Activated CD8-positive, alpha-beta T cell treated with anti-CD3 and anti-CD28 coated beads, Interleukin-2, amount 10 ng/mL, durations not matched to agents 7 days and 5 days (primary cell): ENCODE measurements around the gene TSPAN4. TPM values are rescaled to one million over a fixed set of nuclear protein-coding genes. Genes with fewer than 3 reads are reported as not detected.
A peak's percentile ranks its signal among the peaks of the same experiment; 100 is the strongest.

Experiments
- ATAC-seq: fragments of 150-1000 bp; cut with Tn5 transposase; one replicate; pipeline ENCODE4 v1.10.0; 2021; ENCODE audit warnings: moderate library complexity
- CTCF ChIA-PET: fragments of 350-600 bp; sonication (Branson Sonifier 250); formaldehyde crosslinking; loops from one replicate; lab custom pipeline; 2021; ENCODE audit warnings: antibody characterized with exemption; lab: Charles Lee
- POLR2A ChIA-PET: fragments of 350-600 bp; sonication (Branson Sonifier 250); formaldehyde crosslinking; loops from one replicate; lab custom pipeline; 2021; ENCODE audit warnings: antibody characterized with exemption; lab: Charles Lee
- DNase-seq: peaks from one replicate; pipeline ENCODE4 v3.0.0-alpha.2; 2020
- H3K27ac Mint-ChIP-seq: one replicate; pipeline ENCODE4 v1.8.0; 2021; ENCODE audit warnings: mild to moderate bottlenecking, mixed read lengths
- H3K27me3 Mint-ChIP-seq: one replicate; pipeline ENCODE4 v1.8.0; 2021; ENCODE audit warnings: low read depth, mixed read lengths
- H3K36me3 Mint-ChIP-seq: one replicate; pipeline ENCODE4 v1.8.0; 2021; ENCODE audit warnings: low read depth, mixed read lengths
- H3K4me1 Mint-ChIP-seq: one replicate; pipeline ENCODE4 v1.8.0; 2021; ENCODE audit warnings: low read depth, mixed read lengths
- H3K4me3 Mint-ChIP-seq: one replicate; pipeline ENCODE4 v1.8.0; 2021; ENCODE audit warnings: mild to moderate bottlenecking, mixed read lengths
- H3K9me3 Mint-ChIP-seq: one replicate; pipeline ENCODE4 v1.8.0; 2022; ENCODE audit warnings: mixed read lengths; ENCODE audit not compliant: insufficient read depth
- total RNA-seq, 2 experiments: library from RNA; stranded (reverse); gene quantifications; one replicate each; pipeline ENCODE4 v1.2.3, GENCODE V29; 2021

TSPAN4 gene
- total RNA-seq, 2 experiments from 2014 or later = 20.0 to 21.7 TPM

GRCh38 chr11:798093-798713 lies 44.4 kb upstream of the TSPAN4 start, which contains the start of gene SLC25A22:
SLC25A22 (minus strand) TSS chr11:798281; CDS start chr11:795006, 3,275 bp downstream.
- H3K4me1 Mint-ChIP-seq = peaks cover 26% of the 10 kb centered on the region
- POLR2A ChIA-PET = interaction anchor here (1.6 kb wide), 1 partner anchor 11 kb away, joined by 6 read pairs; the partner anchor contains the start of gene RPLP2
- ATAC-seq = peak; percentile 57
- DNase-seq = peak; percentile 87
- H3K27me3 Mint-ChIP-seq = no peaks in the 10 kb centered on the region
- peak within 1 kb of the TSS; percentile 94 for H3K4me3 Mint-ChIP-seq
- H3K27ac Mint-ChIP-seq = peak within 1 kb of the TSS; percentile 93
- peaks cover 21% of the 10 kb centered on the region for H3K36me3 Mint-ChIP-seq
- CTCF ChIA-PET = interaction anchor here (1.0 to 1.4 kb wide), 2 partner anchors 14 to 210 kb away, joined by 4 read pairs; no protein-coding TSS in a partner anchor
- H3K9me3 Mint-ChIP-seq = no peaks in the 10 kb centered on the region

GRCh38 chr11:799641-800316 lies 42.9 kb upstream of the TSPAN4 start:
- Mint-ChIP-seq H3K4me1 (peaks cover 27% of the 10 kb centered on the region), H3K36me3 (peaks cover 16% of the 10 kb centered on the region), H3K27me3 (no peaks in the 10 kb centered on the region), H3K27ac (no peak overlapping the region), H3K9me3 (no peaks in the 10 kb centered on the region), H3K4me3 (no peak overlapping the region)
- ChIA-PET POLR2A (interaction anchor here (0.9 kb wide), 1 partner anchor 9 kb away, joined by 7 read pairs; the partner anchor contains the start of gene RPLP2), CTCF (no interaction called here)
- DNase-seq = no peak
- no peak for ATAC-seq

GRCh38 chr11:800473-800872 lies 42.2 kb upstream of the TSPAN4 start:
- Mint-ChIP-seq H3K27me3 (no peaks in the 10 kb centered on the region), H3K4me3 (no peak overlapping the region), H3K9me3 (no peaks in the 10 kb centered on the region), H3K27ac (no peak overlapping the region), H3K4me1 (peaks cover 26% of the 10 kb centered on the region), H3K36me3 (peaks cover 16% of the 10 kb centered on the region)
- no peak for DNase-seq
- ChIA-PET POLR2A (no interaction called here), CTCF (no interaction called here)
- no peak for ATAC-seq

- peaks cover 24% of the 10 kb centered on the region for H3K4me1 Mint-ChIP-seq
- no peaks in the 10 kb centered on the region for H3K9me3 Mint-ChIP-seq
- POLR2A ChIA-PET = no interaction called here
- H3K27me3 Mint-ChIP-seq = no peaks in the 10 kb centered on the region
- no peak overlapping the region for H3K4me3 Mint-ChIP-seq
- ATAC-seq (no peak), DNase-seq (no peak)
- no peak overlapping the region for H3K27ac Mint-ChIP-seq
- H3K36me3 Mint-ChIP-seq = peaks cover 14% of the 10 kb centered on the region
- CTCF ChIA-PET = no interaction called here
Observed at GRCh38 chr11:801097-801780, 41.4 kb upstream of the TSPAN4 start.

- H3K4me3 Mint-ChIP-seq = peak overlapping the region; percentile 8
- H3K36me3 Mint-ChIP-seq = peaks cover 14% of the 10 kb centered on the region
- H3K4me1 Mint-ChIP-seq = peaks cover 20% of the 10 kb centered on the region
- H3K27me3 Mint-ChIP-seq = no peaks in the 10 kb centered on the region
- no peak for DNase-seq
- no peak for ATAC-seq
- CTCF ChIA-PET = interaction anchor here (0.6 kb wide), 1 partner anchor 89 kb away, joined by 3 read pairs; no protein-coding TSS in a partner anchor
- POLR2A ChIA-PET = no interaction called here
- no peaks in the 10 kb centered on the region for H3K9me3 Mint-ChIP-seq
- H3K27ac Mint-ChIP-seq = no peak overlapping the region
Observed at GRCh38 chr11:802018-802617, 40.5 kb upstream of the TSPAN4 start.

- CTCF ChIA-PET = interaction anchor here (0.6 to 2.2 kb wide), 2 partner anchors 17 to 90 kb away, joined by 3 to 4 read pairs; no protein-coding TSS in a partner anchor
Observed at GRCh38 chr11:802693-803466, 39.8 kb upstream of the TSPAN4 start.

GRCh38 chr11:803467-803742 lies 39.2 kb upstream of the TSPAN4 start:
- ChIA-PET CTCF (interaction anchor here (2.2 kb wide), 1 partner anchor 16 kb away, joined by 4 read pairs; no protein-coding TSS in a partner anchor), POLR2A (interaction anchor here (1.4 kb wide), 1 partner anchor 12 kb away, joined by 3 read pairs; no protein-coding TSS in a partner anchor)
- Mint-ChIP-seq H3K9me3 (no peaks in the 10 kb centered on the region), H3K27ac (no peak overlapping the region), H3K4me1 (peaks cover 26% of the 10 kb centered on the region), H3K4me3 (peak overlapping the region; percentile 82), H3K27me3 (no peaks in the 10 kb centered on the region), H3K36me3 (peaks cover 18% of the 10 kb centered on the region)
- DNase-seq (no peak), ATAC-seq (no peak)

More at GRCh38 chr11:802693-803466, 39.8 kb upstream of the TSPAN4 start:
- DNase-seq = no peak
- Mint-ChIP-seq H3K27ac (no peak overlapping the region), H3K27me3 (no peaks in the 10 kb centered on the region), H3K9me3 (no peaks in the 10 kb centered on the region), H3K4me1 (peaks cover 22% of the 10 kb centered on the region), H3K4me3 (peak overlapping the region; percentile 82), H3K36me3 (peaks cover 16% of the 10 kb centered on the region)
- ATAC-seq = no peak
- POLR2A ChIA-PET = interaction anchor here (1.4 kb wide), 1 partner anchor 11 kb away, joined by 3 read pairs; no protein-coding TSS in a partner anchor

- Mint-ChIP-seq H3K9me3 (no peaks in the 10 kb centered on the region), H3K36me3 (peaks cover 20% of the 10 kb centered on the region), H3K27ac (peak overlapping the region; percentile 78), H3K4me1 (peaks cover 27% of the 10 kb centered on the region), H3K4me3 (peak overlapping the region; percentile 82), H3K27me3 (no peaks in the 10 kb centered on the region)
- ATAC-seq = no peak
- ChIA-PET POLR2A (interaction anchor here (0.8 to 2.4 kb wide), 5 partner anchors 12 to 47 kb away, joined by 3 to 9 read pairs (median 3); partner anchors contain the start of gene GATD1), CTCF (interaction anchor here (2.2 kb wide), 1 partner anchor 15 kb away, joined by 4 read pairs; no protein-coding TSS in a partner anchor)
- no peak for DNase-seq
Observed at GRCh38 chr11:803770-804598, 38.7 kb upstream of the TSPAN4 start.

GRCh38 chr11:804599-804964 lies 38.1 kb upstream of the TSPAN4 start:
- ATAC-seq = no peak
- Mint-ChIP-seq H3K4me3 (peak overlapping the region; percentile 82), H3K27ac (peak overlapping the region; percentile 78), H3K4me1 (peaks cover 27% of the 10 kb centered on the region), H3K36me3 (peaks cover 18% of the 10 kb centered on the region), H3K27me3 (no peaks in the 10 kb centered on the region), H3K9me3 (no peaks in the 10 kb centered on the region)
- POLR2A ChIA-PET = interaction anchor here (0.8 to 2.4 kb wide), 4 partner anchors 15 to 48 kb away, joined by 3 to 9 read pairs (median 4); partner anchors contain the start of gene GATD1
- no peak for DNase-seq
- CTCF ChIA-PET = interaction anchor here (2.2 kb wide), 1 partner anchor 15 kb away, joined by 4 read pairs; no protein-coding TSS in a partner anchor
